Measurements from ENCODE around the gene CBR1. TPM values are rescaled to one million over a fixed set of nuclear protein-coding genes. Genes with fewer than 3 reads are reported as not detected.

The CBR1 gene
- total RNA-seq, 3 donors from 2014 or later (not counting 1 experiment from before 2014, with no cell fraction given) = 5.0 to 14.1 (median 12.4) TPM

DNA sequence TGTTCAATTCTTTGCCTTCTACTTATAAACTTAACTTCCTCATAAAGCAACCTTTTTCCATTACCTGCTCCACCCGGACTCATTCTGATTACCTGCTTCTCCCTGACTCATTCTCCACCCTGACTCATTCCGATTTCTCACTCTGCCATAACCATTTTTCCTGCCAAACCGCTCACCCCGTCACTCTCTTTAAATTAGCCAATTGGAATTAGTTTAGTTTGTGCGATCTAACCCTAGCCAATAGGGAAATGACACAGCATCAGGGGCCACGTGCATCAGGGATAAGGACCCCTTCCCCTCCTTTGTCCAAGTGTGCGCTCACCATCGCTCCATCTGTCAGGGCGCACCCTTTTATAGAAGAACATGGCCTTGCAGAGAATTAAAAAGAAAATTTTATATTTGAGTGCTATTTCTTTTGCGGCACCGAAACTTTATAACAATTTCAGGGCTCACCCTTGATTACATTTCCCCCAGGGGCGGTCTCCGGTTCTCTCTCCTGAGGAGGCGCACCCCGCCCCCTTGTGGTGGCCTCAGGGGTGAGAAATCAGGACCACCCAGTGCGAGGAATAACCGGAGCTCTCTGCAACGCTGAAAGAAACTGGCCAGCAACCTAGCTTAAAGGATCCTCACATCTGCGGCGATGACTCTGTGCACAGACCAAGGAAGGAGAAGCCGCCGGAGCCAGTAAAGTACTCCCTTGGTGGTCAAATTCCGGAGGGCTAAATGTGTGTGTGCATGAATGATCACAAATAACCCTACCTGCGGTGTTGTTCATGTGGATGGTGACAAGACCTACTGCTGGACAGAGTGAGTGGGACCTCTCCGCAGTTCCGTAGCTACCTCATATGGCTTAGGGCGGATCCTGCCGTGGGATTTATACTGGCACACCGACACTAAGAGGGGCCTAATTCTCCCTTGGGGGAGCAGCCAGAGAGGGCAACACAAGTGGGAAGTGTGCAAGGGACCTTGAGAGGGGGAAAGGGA, 34.8 kb downstream of the CBR1 start:
- Mint-ChIP-seq H3K36me3 (no peaks in the 10 kb centered on the region), H3K9me3 (no peaks in the 10 kb centered on the region), H3K27ac (no peak overlapping the region), H3K4me3 (no peak overlapping the region), H3K27me3 (ENCODE audit: low read depth in 2 of 2) (peaks cover 36 to 81% of the 10 kb centered on the region in 2 donors), H3K4me1 (peaks cover 6 to 7% of the 10 kb centered on the region in 2 donors)
- peak in 1 of 2 donors; percentile 73 for DNase-seq
- Histone ChIP-seq H3K27me3 (ENCODE audit: control insufficient read depth, insufficient read depth, low read length) (peaks cover 13% of the 10 kb centered on the region), H3K4me1 (ENCODE audit: control insufficient read depth, insufficient read depth, low read length) (peaks cover 8% of the 10 kb centered on the region), H3K4me3 (ENCODE audit: low read length) (no peak overlapping the region), H3K9me3 (ENCODE audit: control insufficient read depth, insufficient read depth, low read length) (no peaks in the 10 kb centered on the region), H3K36me3 (ENCODE audit: control insufficient read depth, insufficient read depth, low read length) (no peaks in the 10 kb centered on the region), H3K27ac (ENCODE audit: low read length) (no peak overlapping the region)
- intact Hi-C loops (cut with micrococcal nuclease) = no loop called here
- WGBS (ENCODE audit: insufficient coverage) = 15% methylated on average over 27 of the region's 29 CpGs
- peak in 1 of 3 donors; percentile 57 for ATAC-seq
- TF ChIP-seq, protein P1, sequence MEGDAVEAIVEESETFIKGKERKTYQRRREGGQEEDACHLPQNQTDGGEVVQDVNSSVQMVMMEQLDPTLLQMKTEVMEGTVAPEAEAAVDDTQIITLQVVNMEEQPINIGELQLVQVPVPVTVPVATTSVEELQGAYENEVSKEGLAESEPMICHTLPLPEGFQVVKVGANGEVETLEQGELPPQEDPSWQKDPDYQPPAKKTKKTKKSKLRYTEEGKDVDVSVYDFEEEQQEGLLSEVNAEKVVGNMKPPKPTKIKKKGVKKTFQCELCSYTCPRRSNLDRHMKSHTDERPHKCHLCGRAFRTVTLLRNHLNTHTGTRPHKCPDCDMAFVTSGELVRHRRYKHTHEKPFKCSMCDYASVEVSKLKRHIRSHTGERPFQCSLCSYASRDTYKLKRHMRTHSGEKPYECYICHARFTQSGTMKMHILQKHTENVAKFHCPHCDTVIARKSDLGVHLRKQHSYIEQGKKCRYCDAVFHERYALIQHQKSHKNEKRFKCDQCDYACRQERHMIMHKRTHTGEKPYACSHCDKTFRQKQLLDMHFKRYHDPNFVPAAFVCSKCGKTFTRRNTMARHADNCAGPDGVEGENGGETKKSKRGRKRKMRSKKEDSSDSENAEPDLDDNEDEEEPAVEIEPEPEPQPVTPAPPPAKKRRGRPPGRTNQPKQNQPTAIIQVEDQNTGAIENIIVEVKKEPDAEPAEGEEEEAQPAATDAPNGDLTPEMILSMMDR (IDR thresholded peaks at IDR 0.05) = peak; percentile 29

DNA sequence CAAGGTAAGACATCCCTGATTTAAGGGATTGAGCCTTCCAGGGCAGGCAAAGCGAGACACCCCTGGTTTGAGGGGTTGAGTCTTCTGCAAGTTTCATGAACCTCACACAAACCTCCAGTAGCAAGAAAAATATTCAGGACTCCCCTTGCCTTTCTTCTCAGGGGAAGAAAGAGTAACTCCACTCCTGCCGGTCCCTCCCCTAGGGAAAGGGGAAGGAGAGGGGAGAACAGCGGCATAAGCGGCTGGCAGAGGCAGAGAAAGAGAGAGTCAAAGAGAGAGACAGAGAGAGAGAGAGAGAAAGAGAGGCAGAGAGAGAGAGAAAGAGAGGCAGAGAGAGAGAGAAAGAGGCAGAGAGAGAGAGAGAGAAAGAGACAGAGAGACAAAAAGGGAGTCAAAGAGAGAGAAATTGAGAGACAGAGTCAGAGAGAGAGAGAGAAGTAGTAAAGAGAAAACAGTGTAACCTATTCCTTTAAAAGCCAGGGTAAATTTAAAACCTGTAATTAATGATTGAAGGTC, 35.6 kb downstream of the CBR1 start:
- Mint-ChIP-seq H3K27me3 (ENCODE audit: low read depth in 2 of 2) (peaks cover 40 to 88% of the 10 kb centered on the region in 2 donors), H3K4me3 (no peak overlapping the region), H3K27ac (no peak overlapping the region), H3K36me3 (no peaks in the 10 kb centered on the region), H3K9me3 (no peaks in the 10 kb centered on the region), H3K4me1 (peaks cover 6 to 7% of the 10 kb centered on the region in 2 donors)
- Histone ChIP-seq H3K9me3 (ENCODE audit: control insufficient read depth, insufficient read depth, low read length) (no peaks in the 10 kb centered on the region), H3K27ac (ENCODE audit: low read length) (no peak overlapping the region), H3K4me3 (ENCODE audit: low read length) (no peak overlapping the region), H3K36me3 (ENCODE audit: control insufficient read depth, insufficient read depth, low read length) (no peaks in the 10 kb centered on the region), H3K4me1 (ENCODE audit: control insufficient read depth, insufficient read depth, low read length) (peaks cover 8% of the 10 kb centered on the region), H3K27me3 (ENCODE audit: control insufficient read depth, insufficient read depth, low read length) (peaks cover 13% of the 10 kb centered on the region)
- DNase-seq (no peak), ATAC-seq (no peak)
- intact Hi-C loops (cut with micrococcal nuclease) = no loop called here
- TF ChIP-seq, protein P1 (IDR thresholded peaks at IDR 0.05) = no peak
- WGBS (ENCODE audit: insufficient coverage) = 53% methylated on average over 4 of the region's 4 CpGs

DNA sequence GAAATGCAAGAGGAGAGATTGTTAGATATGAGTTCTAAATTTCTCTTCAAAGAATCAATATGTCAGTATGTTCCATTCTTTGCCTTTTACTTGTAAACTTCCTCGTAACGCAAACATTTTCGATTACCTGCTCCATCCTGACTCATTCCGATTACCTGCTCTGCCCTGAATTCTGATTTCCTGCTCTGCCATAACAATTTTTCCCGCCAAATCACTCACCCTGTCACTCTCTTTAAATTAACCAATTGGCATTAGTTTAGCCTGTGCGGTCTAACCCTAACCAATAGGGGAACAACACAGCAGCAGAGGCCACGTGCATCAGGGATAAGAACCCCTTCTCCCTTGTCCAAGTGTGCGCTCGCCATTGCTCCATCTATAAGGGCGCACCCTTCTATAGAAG, 40.0 kb downstream of the CBR1 start:
- Mint-ChIP-seq H3K27ac (no peak overlapping the region), H3K27me3 (ENCODE audit: low read depth in 2 of 2) (peaks cover 26 to 59% of the 10 kb centered on the region in 2 donors), H3K9me3 (no peaks in the 10 kb centered on the region), H3K4me3 (no peak overlapping the region), H3K36me3 (no peaks in the 10 kb centered on the region), H3K4me1 (peaks cover 20 to 21% of the 10 kb centered on the region in 2 donors)
- no peaks in the 10 kb centered on the region for H3K9me3 ChIP-seq (ENCODE audit: control insufficient read depth, insufficient read depth, low read length)
- 92% methylated on average over 7 of the region's 10 CpGs for WGBS (ENCODE audit: insufficient coverage)
- DNase-seq = no peak
- no peak overlapping the region for H3K4me3 ChIP-seq (ENCODE audit: low read length)
- peaks cover 10% of the 10 kb centered on the region for H3K27me3 ChIP-seq (ENCODE audit: control insufficient read depth, insufficient read depth, low read length)
- H3K36me3 ChIP-seq (ENCODE audit: control insufficient read depth, insufficient read depth, low read length) = no peaks in the 10 kb centered on the region
- TF ChIP-seq, protein P1 (IDR thresholded peaks at IDR 0.05) = no peak
- H3K4me1 ChIP-seq (ENCODE audit: control insufficient read depth, insufficient read depth, low read length) = peaks cover 23% of the 10 kb centered on the region
- no peak for ATAC-seq
- no peak overlapping the region for H3K27ac ChIP-seq (ENCODE audit: low read length)
- intact Hi-C loops (cut with micrococcal nuclease) = no loop called here
